Measurements from ENCODE around the gene OTOG.

DNA sequence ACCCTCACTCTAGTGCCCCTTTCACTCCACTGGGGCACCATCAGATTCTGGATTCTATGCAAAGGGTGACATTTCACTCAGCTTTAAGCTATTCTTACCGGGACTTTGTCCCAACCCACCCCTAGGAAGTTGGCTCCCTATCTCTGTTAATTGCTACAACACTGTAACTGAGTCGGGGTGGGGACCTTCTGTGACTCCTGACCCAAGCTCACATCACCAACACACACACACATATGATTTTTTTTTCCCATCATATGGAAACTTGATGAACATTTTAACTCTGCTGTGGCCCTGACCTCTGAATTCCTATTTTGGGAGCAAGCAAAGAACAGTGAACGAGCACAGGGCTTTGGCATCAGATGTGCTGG, 19.4 kb upstream of the OTOG start:
- TF ChIP-seq, protein P1, sequence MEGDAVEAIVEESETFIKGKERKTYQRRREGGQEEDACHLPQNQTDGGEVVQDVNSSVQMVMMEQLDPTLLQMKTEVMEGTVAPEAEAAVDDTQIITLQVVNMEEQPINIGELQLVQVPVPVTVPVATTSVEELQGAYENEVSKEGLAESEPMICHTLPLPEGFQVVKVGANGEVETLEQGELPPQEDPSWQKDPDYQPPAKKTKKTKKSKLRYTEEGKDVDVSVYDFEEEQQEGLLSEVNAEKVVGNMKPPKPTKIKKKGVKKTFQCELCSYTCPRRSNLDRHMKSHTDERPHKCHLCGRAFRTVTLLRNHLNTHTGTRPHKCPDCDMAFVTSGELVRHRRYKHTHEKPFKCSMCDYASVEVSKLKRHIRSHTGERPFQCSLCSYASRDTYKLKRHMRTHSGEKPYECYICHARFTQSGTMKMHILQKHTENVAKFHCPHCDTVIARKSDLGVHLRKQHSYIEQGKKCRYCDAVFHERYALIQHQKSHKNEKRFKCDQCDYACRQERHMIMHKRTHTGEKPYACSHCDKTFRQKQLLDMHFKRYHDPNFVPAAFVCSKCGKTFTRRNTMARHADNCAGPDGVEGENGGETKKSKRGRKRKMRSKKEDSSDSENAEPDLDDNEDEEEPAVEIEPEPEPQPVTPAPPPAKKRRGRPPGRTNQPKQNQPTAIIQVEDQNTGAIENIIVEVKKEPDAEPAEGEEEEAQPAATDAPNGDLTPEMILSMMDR (IDR thresholded peaks at IDR 0.05; ENCODE audit: insufficient read depth, low read length, poor library complexity, severe bottlenecking), result no peak
- no peak for TF ChIP-seq EZH2phosphoT487 (conservative IDR thresholded peaks at IDR 0.05; ENCODE audit: low read length)

Data from SU-DHL-6 (cell line).